NCI-H82 (cell line): Measurements from ENCODE around the gene LNP1.
"Not testable (repeated sequence)": the region's sequence is repeated elsewhere in the genome, so short reads cannot be mapped to it uniquely, and the experiment has no call there.

ENCODE experiments used
- DNase-seq: peaks from one replicate; lab custom pipeline; 2025; lab: John Stamatoyannopoulos, UW

LNP1 gene

DNA sequence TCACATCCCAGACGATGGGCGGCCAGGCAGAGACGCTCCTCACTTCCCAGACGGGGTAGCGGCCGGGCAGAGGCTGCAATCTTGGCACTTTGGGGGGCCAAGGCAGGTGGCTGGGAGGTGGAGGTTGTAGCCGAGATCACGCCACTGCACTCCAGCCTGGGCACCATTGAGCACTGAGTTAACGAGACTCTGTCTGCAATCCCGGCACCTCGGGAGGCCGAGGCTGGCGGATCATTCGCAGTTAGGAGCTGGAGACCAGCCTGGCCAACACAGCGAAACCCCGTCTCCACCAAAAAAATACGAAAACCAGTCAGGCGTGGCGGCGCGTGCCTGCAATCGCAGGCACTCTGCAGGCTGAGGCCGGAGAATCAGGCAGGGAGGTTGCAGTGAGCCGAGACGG, 77.2 kb downstream of the LNP1 start:
- DNase-seq, result not testable (repeated sequence)

DNA sequence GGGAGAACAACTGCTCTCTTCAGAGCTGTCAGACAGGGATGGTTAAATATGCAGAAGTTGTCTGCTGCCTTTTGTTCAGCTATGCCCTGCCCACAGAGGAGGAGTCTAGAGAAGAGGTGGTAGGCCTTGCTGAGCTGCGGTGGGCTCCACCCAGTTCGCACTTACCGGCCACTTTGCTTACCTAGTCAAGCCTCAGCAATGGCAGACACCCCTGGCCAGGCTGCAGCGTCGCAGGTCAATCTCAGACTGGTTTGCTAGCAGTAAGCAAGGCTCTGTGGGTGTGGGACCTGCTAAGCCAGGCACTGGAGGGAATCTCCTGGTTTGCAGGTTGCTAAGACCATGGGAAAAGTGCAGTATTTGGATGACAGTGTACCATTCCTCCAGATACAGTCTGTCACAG, 78.7 kb downstream of the LNP1 start:
- DNase-seq, result no peak

DNA sequence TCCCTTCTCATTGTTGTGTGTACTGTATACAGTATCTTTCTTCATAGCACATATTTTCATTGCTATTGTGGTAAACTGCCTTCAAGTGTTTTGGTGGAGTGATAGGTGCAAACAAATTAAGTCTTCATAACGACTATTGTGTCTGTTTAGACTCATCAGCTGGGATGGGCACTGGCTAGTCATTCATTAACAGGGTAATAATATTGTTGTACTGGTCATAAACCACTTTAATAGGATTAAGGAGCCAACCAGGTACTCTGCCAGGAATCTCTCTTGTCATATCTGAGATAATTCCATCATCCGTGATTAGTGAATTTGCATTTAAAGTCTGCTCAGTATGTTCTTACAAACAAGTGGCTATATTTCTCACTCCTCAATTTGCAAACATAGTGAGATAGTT, 80.8 kb downstream of the LNP1 start:
- DNase-seq, result peak; percentile 94

DNA sequence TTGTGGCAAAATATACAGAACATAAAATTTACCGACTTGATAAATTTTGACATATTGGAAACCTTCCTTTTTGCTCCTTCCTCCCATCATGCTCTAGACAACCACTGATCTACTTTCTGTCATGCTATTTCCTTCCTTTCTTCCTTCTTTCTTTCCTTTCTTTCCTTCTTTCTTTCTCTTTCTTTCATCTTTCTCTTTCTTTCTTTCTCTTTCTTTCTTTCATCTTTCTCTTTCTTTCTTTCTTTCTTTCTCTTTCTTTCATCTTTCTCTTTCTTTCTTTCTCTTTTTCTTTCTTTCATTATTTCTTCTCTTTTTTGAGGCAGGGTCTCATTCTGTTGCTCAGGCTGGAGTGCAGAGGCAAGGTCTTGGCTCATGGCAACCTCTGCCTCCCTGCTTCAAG, 82.2 kb downstream of the LNP1 start:
- DNase-seq, result no peak

DNA sequence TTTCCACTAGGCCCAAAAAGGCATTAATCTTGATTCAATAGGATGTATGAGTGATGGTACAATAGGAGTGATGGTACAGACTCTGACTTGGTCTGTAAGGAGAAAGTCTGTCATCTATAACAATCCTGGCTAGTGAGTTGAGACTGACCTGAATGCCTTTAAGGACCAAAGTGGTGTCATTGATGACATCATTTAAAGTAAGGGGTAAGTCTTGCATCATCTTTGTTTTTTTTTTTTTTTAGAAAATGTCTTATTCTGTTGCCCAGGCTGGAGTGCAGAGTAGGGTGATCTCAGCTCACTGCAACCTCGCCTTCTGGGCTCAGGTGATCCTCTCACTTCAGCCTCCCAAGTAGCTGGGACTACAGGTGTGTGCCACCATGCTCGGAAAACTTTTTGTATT, 85.5 kb downstream of the LNP1 start:
- no peak for DNase-seq

DNA sequence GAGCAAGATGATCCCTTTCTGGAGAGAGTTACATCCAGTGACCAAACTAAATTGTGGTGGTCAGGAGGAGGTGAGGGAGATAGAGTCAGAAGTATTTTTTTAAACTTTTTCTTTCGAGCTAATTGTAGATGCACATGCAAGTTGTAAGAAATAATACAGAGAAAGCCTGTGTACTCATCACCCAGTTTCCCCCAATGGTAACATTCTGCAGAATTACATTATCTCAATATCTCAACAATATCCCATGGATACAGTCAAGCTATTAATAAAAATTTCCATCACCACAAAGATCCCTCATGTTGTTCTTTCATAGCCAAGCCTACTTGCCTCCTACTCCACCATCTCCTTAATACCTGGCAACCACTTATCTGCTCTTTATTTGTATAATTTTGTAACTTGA, 87.8 kb downstream of the LNP1 start:
- DNase-seq, result no peak

DNA sequence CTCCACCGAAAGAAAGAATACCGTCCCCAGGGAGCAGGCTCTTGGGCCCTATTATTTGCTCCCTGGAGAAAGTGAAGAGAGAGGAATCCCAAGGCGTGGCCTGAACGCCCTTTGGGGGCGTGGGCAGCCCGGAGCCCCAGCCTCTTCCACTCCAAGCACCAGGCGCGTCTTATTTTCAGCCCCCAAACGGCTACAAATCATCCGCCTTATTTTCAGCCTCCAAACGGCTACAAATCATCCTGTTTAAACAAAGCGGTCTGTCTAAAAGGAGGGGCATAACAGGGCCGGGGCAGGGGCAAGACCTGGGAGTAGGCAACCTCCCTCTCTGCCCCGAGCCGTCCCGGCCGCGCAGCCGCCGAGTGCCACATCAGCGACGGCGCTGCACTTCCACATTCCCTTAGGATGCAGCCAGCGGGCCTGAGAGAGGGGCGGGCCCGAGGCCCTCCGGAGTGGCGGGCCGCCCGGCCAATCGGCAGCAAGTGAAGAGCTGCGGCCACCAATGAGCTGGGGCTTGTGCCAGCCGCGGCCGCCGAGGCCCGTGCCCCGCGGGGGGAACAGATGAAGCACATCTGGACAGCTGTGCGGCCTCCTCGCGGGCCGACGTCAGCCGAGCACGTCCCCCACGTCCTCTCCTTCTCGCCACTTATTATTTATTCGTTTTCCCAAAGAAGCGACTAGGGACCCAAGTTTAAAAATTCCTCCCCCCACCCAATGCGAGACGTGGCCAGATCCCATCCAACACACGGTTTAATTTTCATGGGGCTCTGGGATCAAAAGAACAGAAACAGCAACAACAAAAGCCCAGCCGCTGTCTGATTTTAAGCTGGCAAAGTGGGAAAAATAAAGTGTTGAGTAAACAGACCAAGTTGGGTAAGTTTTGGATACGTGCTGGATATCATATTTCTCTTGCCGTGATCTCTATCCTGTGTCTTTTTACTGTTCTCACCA, 91.0 kb downstream of the LNP1 start, which contains the start of gene TMEM45A:
TMEM45A (plus strand) TSS at position 561 of the 948 bp plus-strand sequence. CDS start 62,593 bp downstream, outside the sequence.
- peak; percentile 98 for DNase-seq

DNA sequence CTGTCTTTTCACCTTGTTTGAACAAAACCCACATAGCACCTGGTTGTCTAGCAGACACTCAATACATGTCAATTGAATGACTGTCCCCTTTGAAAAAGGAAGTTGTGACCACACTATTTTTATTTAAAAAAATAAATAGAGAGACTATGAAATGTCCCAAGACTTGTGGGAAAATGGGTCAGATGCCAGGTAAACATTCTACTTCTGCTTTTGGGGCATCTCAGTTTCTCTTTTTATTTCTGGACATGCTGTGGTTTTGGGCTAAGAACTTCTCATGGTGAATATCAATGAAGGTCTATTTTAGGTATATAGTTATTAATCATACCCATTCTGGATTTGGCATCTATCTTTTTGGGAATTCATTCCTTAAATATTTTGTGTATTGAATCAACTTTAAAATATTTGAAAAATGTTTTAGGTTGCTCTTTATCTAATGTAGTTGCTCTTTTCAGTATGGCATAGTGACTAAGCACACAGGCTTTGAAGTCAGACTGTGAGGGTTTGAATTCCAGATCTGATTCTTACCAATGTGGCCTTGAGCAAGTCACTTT, 95.4 kb downstream of the LNP1 start:
- no peak for DNase-seq

DNA sequence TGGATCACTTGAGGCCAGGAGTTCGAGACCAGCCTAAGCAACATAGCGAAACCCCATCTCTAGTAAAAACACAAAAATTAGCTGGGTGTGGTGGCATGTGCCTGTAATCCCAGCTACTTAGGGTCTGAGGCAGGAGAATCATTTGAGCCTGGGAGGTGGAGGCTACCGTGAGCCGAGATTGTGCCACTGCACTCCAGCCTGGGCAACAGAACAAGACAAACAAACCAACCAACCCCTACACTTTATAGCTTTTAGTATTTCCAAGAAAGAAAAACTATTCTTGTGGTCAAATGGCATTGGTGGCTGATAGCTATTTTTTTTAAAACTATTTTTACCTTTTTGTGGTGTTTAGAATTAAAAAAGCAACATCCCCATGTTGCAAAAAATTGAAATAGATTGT, 98.3 kb downstream of the LNP1 start:
- no peak for DNase-seq

DNA sequence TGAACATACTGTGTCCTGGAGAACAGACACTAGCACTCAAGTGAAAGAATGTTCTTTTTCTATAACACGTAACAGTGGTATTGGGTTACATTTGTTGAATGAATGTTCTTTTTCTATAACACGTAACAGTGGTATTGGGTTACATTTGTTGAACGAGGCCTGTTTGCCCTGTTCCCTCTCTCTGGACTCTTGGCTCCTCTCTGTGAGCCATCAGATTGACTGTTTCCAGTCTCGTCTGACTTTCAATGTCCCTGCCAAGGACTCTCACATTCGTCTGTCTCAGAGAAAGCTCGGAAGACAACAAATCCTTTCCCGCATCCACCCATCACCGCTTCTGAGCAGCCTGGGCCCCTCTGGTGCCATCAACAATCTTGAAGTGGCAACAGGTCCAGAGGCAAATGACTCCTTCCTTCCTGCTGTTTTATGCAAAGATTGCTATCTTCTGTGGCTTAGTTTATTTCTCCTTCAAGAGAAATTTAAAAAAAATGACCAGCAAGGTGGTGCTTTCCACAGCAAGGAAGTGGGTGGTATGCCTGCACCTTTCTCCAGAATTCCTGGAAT, 99.1 kb downstream of the LNP1 start:
- no peak for DNase-seq

DNA sequence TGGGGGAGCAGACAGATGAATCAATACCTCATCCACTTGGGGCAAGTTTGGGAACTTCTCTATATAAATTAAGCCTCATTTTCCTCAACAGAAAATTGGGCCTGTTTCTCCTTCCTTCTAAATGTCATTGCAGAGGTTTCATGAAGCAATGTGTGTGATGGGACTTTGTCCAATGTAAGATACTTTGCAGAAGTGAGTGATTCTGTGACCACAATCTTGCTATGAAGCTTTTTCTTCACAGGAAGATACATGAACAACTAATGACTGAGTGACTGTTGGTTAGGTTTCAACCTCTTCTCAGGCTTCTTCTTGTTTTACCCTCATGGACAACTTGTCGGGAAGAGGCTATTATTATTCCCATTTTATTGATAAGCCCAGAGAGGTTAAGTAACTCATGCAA, 102.1 kb downstream of the LNP1 start:
- no peak for DNase-seq
